SK-N-SH treated with all-trans-retinoic acid at 6 μM for 48 hours (cell line): Measurements from ENCODE around the gene ERN1.

ENCODE experiments used
- ATAC-seq: fragments of 200-7000 bp; cut with Tn5 transposase; 3 replicates; pipeline ENCODE4 v1.9.1; 2020; ENCODE audit warnings: mild to moderate bottlenecking, moderate library complexity
- ARNTL ChIP-seq: fragments of 450-650 bp; formaldehyde crosslinking; IDR thresholded peaks from 2 replicates; pipeline ENCODE4 v1.5.0; 2020; ENCODE audit warnings: low read depth, mild to moderate bottlenecking, moderate library complexity, borderline replicate concordance
- BACH2 ChIP-seq: fragments of 250-450 bp; sonication (Bioruptor Pico); IDR thresholded peaks from 2 replicates; pipeline ENCODE4 v1.9.0; 2021; ENCODE audit warnings: mild to moderate bottlenecking, borderline replicate concordance
- CSDC2 ChIP-seq: fragments of 250-450 bp; sonication (Bioruptor Pico); IDR thresholded peaks from 2 replicates; pipeline ENCODE4 v1.5.0; 2020; ENCODE audit warnings: mild to moderate bottlenecking, moderate library complexity
- ESRRG ChIP-seq: fragments of 250-450 bp; sonication (Bioruptor Pico); IDR thresholded peaks from 2 replicates; pipeline ENCODE4 v1.6.1; 2021; ENCODE audit warnings: mild to moderate bottlenecking
- GLIS3 ChIP-seq: fragments of 250-450 bp; sonication (Bioruptor Pico); IDR thresholded peaks from 2 replicates; pipeline ENCODE4 v1.5.0; 2020; ENCODE audit warnings: mild to moderate bottlenecking, moderate library complexity
- ISL1 ChIP-seq: fragments of 250-450 bp; sonication (Bioruptor Pico); IDR thresholded peaks from 2 replicates; pipeline ENCODE4 v2.1.2; 2022; ENCODE audit warnings: mild to moderate bottlenecking, moderate library complexity
- OSR1 ChIP-seq: fragments of 250-450 bp; sonication (Bioruptor Pico); IDR thresholded peaks from 2 replicates; pipeline ENCODE4 v1.8.0; 2022; ENCODE audit warnings: moderate library complexity, mild to moderate bottlenecking, inconsistent platforms
- PPARA ChIP-seq: fragments of 250-450 bp; sonication (Bioruptor Pico); IDR thresholded peaks from 2 replicates; pipeline ENCODE4 v1.5.0; 2020; ENCODE audit warnings: mild to moderate bottlenecking, borderline replicate concordance
- RARB ChIP-seq: fragments of 250-450 bp; sonication (Bioruptor Pico); IDR thresholded peaks from 2 replicates; pipeline ENCODE4 v1.8.0; 2021; ENCODE audit warnings: mild to moderate bottlenecking, moderate library complexity
- SNAI2 ChIP-seq: fragments of 250-450 bp; sonication (Bioruptor Pico); IDR thresholded peaks from 2 replicates; pipeline ENCODE4 v1.5.0; 2020; ENCODE audit warnings: mild to moderate bottlenecking, moderate library complexity
- TCF4 ChIP-seq: fragments of 250-450 bp; sonication (Bioruptor Pico); IDR thresholded peaks from 2 replicates; pipeline ENCODE4 v1.8.0; 2021; ENCODE audit warnings: mild to moderate bottlenecking, moderate library complexity, borderline replicate concordance
- TOX ChIP-seq: fragments of 250-450 bp; sonication (Bioruptor Pico); IDR thresholded peaks from 2 replicates; pipeline ENCODE4 v1.8.0; 2021; ENCODE audit warnings: mild to moderate bottlenecking, moderate library complexity, borderline replicate concordance
- ZC3H10 ChIP-seq: fragments of 250-450 bp; sonication (Bioruptor Pico); IDR thresholded peaks from 2 replicates; pipeline ENCODE4 v1.5.1; 2021; ENCODE audit warnings: mild to moderate bottlenecking, moderate library complexity
- ZFP3 ChIP-seq: fragments of 250-450 bp; sonication (Bioruptor Pico); IDR thresholded peaks from 2 replicates; pipeline ENCODE4 v1.5.0; 2020; ENCODE audit warnings: mild to moderate bottlenecking, moderate library complexity
- ZFP30 ChIP-seq: fragments of 450-650 bp; formaldehyde crosslinking; IDR thresholded peaks from 2 replicates; pipeline ENCODE4 v1.5.0; 2022; ENCODE audit warnings: mild to moderate bottlenecking, moderate library complexity
- ZNF70 ChIP-seq: fragments of 450-650 bp; formaldehyde crosslinking; IDR thresholded peaks from 2 replicates; pipeline ENCODE4 v1.5.0; 2020; ENCODE audit warnings: mild to moderate bottlenecking, moderate library complexity
- ZNF8 ChIP-seq: fragments of 450-650 bp; formaldehyde crosslinking; IDR thresholded peaks from 2 replicates; pipeline ENCODE4 v1.5.0; 2020; ENCODE audit warnings: mild to moderate bottlenecking, moderate library complexity
- TF ChIP-seq, protein P1 (sequence below): fragments of 250-450 bp; sonication (Bioruptor Pico); IDR thresholded peaks from 2 replicates; pipeline ENCODE4 v1.8.0; 2020; ENCODE audit warnings: mild to moderate bottlenecking, moderate library complexity, borderline replicate concordance
- TF ChIP-seq, protein P2 (sequence below): fragments of 250-450 bp; sonication (Bioruptor Pico); IDR thresholded peaks from 2 replicates; pipeline ENCODE4 v1.5.0; 2020; ENCODE audit warnings: mild to moderate bottlenecking, moderate library complexity
- TF ChIP-seq, protein P3 (sequence below): fragments of 250-450 bp; sonication (Bioruptor Pico); IDR thresholded peaks from 2 replicates; pipeline ENCODE4 v1.8.0; 2021; ENCODE audit warnings: low read depth, mild to moderate bottlenecking, moderate library complexity, borderline replicate concordance
- TF ChIP-seq, protein P4 (sequence below): fragments of 250-450 bp; sonication (Bioruptor Pico); IDR thresholded peaks from 2 replicates; pipeline ENCODE4 v1.5.1; 2021; ENCODE audit warnings: mild to moderate bottlenecking, moderate library complexity

ERN1 gene

DNA sequence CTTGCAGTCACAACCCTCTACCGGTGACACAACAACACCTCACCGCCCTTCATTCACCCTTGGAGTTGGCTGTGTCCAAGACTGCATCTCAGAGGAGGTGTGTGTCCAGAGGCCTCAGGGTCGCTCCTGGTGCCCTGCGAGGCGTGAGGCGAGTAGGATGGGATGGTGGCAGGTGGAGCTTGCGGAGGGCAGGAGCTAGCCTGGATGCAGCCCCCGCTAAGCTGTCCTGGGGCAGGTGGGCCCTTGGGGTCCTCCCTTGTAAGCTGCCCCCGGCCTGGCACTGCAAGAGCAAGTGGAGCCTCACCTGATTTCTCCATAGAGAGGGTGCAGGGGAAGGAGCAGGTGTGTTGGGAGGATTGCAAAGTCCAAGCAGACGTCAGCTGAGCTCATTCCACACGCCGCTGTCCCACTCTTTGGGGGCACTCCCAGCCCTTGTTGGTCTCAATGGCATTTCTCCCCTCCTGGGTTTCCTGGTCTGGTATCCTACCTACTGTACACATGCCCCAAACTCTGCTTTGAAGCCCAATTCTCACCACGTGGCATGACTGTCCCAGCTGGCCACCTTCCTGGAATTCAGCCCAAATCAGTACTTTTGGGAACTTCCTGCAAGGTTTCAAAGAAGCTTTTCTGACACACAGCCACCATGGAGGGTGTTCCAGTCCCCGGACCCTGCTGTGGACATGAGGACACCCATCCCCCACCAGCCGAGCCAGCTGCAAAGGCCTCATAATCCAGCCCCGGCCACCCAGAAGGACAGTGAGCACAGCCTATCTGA is 91.4 kb downstream of the ERN1 start:
- ATAC-seq: no peak
- no peak for TF ChIP-seq TOX
- TF ChIP-seq OSR1 (CRISPR knock-in tag): no peak
- no peak for TF ChIP-seq TCF4 (CRISPR knock-in tag)
- no peak for TF ChIP-seq RARB (CRISPR knock-in tag)
- no peak for TF ChIP-seq ZFP30 (CRISPR knock-in tag)
- no peak for TF ChIP-seq ZNF8 (CRISPR knock-in tag)
- no peak for TF ChIP-seq ZFP3
- TF ChIP-seq, protein P1, sequence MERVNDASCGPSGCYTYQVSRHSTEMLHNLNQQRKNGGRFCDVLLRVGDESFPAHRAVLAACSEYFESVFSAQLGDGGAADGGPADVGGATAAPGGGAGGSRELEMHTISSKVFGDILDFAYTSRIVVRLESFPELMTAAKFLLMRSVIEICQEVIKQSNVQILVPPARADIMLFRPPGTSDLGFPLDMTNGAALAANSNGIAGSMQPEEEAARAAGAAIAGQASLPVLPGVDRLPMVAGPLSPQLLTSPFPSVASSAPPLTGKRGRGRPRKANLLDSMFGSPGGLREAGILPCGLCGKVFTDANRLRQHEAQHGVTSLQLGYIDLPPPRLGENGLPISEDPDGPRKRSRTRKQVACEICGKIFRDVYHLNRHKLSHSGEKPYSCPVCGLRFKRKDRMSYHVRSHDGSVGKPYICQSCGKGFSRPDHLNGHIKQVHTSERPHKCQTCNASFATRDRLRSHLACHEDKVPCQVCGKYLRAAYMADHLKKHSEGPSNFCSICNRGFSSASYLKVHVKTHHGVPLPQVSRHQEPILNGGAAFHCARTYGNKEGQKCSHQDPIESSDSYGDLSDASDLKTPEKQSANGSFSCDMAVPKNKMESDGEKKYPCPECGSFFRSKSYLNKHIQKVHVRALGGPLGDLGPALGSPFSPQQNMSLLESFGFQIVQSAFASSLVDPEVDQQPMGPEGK: no peak
- no peak for TF ChIP-seq ARNTL (CRISPR knock-in tag)
- TF ChIP-seq BACH2 (CRISPR knock-in tag): no peak
- TF ChIP-seq, protein P2, sequence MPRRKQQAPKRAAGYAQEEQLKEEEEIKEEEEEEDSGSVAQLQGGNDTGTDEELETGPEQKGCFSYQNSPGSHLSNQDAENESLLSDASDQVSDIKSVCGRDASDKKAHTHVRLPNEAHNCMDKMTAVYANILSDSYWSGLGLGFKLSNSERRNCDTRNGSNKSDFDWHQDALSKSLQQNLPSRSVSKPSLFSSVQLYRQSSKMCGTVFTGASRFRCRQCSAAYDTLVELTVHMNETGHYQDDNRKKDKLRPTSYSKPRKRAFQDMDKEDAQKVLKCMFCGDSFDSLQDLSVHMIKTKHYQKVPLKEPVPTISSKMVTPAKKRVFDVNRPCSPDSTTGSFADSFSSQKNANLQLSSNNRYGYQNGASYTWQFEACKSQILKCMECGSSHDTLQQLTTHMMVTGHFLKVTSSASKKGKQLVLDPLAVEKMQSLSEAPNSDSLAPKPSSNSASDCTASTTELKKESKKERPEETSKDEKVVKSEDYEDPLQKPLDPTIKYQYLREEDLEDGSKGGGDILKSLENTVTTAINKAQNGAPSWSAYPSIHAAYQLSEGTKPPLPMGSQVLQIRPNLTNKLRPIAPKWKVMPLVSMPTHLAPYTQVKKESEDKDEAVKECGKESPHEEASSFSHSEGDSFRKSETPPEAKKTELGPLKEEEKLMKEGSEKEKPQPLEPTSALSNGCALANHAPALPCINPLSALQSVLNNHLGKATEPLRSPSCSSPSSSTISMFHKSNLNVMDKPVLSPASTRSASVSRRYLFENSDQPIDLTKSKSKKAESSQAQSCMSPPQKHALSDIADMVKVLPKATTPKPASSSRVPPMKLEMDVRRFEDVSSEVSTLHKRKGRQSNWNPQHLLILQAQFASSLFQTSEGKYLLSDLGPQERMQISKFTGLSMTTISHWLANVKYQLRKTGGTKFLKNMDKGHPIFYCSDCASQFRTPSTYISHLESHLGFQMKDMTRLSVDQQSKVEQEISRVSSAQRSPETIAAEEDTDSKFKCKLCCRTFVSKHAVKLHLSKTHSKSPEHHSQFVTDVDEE (CRISPR knock-in tag): no peak
- no peak for TF ChIP-seq ZC3H10 (CRISPR knock-in tag)
- TF ChIP-seq, protein P3, sequence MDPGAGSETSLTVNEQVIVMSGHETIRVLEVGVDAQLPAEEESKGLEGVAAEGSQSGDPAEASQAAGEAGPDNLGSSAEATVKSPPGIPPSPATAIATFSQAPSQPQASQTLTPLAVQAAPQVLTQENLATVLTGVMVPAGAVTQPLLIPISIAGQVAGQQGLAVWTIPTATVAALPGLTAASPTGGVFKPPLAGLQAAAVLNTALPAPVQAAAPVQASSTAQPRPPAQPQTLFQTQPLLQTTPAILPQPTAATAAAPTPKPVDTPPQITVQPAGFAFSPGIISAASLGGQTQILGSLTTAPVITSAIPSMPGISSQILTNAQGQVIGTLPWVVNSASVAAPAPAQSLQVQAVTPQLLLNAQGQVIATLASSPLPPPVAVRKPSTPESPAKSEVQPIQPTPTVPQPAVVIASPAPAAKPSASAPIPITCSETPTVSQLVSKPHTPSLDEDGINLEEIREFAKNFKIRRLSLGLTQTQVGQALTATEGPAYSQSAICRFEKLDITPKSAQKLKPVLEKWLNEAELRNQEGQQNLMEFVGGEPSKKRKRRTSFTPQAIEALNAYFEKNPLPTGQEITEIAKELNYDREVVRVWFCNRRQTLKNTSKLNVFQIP (CRISPR knock-in tag): no peak
- no peak for TF ChIP-seq ESRRG
- TF ChIP-seq CSDC2: no peak
- TF ChIP-seq GLIS3 (CRISPR knock-in tag): no peak
- no peak for TF ChIP-seq PPARA (CRISPR knock-in tag)
- TF ChIP-seq, protein P4, sequence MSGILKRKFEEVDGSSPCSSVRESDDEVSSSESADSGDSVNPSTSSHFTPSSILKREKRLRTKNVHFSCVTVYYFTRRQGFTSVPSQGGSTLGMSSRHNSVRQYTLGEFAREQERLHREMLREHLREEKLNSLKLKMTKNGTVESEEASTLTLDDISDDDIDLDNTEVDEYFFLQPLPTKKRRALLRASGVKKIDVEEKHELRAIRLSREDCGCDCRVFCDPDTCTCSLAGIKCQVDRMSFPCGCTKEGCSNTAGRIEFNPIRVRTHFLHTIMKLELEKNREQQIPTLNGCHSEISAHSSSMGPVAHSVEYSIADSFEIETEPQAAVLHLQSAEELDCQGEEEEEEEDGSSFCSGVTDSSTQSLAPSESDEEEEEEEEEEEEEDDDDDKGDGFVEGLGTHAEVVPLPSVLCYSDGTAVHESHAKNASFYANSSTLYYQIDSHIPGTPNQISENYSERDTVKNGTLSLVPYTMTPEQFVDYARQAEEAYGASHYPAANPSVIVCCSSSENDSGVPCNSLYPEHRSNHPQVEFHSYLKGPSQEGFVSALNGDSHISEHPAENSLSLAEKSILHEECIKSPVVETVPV (CRISPR knock-in tag): no peak
- TF ChIP-seq ISL1: no peak
- TF ChIP-seq SNAI2 (CRISPR knock-in tag): no peak

DNA sequence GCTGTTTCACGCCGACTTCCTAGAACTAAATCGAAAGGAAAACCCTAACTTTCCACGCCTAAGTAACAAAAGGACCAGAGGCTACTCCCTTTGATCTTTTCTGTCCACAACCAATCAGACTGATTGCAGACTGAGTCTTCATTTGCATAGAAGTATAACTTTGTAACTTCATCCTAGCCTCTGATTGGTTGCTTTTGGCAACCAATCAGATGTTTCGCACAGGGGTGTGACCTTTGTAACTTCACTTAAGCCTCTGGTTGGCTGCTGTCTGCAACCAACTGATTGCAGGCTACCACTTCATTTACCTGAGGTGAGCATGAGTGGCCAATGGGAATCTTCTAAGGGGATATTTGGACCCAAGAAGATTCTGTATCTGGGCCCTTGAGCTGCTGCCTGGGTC is 92.1 kb downstream of the ERN1 start:
- ATAC-seq: no peak
- TF ChIP-seq SNAI2 (CRISPR knock-in tag) (no peak), ZNF70 (no peak), RARB (CRISPR knock-in tag) (no peak), TOX (no peak), ZC3H10 (CRISPR knock-in tag) (no peak), ZFP3 (no peak)
- TF ChIP-seq, protein P3 (CRISPR knock-in tag): no peak
- TF ChIP-seq, protein P1: no peak
